ENCODE measurements around the gene LRP11. TPM values are rescaled to one million over a fixed set of nuclear protein-coding genes. Genes with fewer than 3 reads are reported as not detected.
A peak's percentile ranks its signal among the peaks of the same experiment; 100 is the strongest.
"Not testable (repeated sequence)": the region's sequence is repeated elsewhere in the genome, so short reads cannot be mapped to it uniquely, and the experiment has no call there.

Gene LRP11
- total RNA-seq, 1 donor from 2014 or later, result 51.7 TPM

- Mint-ChIP-seq H3K4me1 (ENCODE audit: unreplicated experiment) (peaks cover 74% of the 10 kb centered on the region), H3K4me3 (ENCODE audit: unreplicated experiment) (peak overlapping the region; percentile 77), H3K27ac (ENCODE audit: unreplicated experiment) (no peak overlapping the region), H3K27me3 (ENCODE audit: unreplicated experiment) (peaks cover 14% of the 10 kb centered on the region), H3K9me3 (ENCODE audit: unreplicated experiment) (no peaks in the 10 kb centered on the region), H3K36me3 (ENCODE audit: low read depth, unreplicated experiment) (peaks cover 6% of the 10 kb centered on the region)
- TF ChIP-seq CTCF (IDR thresholded peaks at IDR 0.05; ENCODE audit: unreplicated experiment), result peak; percentile 40
- DNase-seq (ENCODE audit: low spot score), result peak; percentile 25
Observed at GRCh38 chr6:149864578-149865535, 698 bp upstream of the LRP11 start.

- no peak for TF ChIP-seq CTCF (IDR thresholded peaks at IDR 0.05; ENCODE audit: unreplicated experiment)
- peak overlapping the region; percentile 98 for H3K4me3 Mint-ChIP-seq (ENCODE audit: unreplicated experiment)
- H3K27me3 Mint-ChIP-seq (ENCODE audit: unreplicated experiment), result peaks cover 11% of the 10 kb centered on the region
- H3K36me3 Mint-ChIP-seq (ENCODE audit: low read depth, unreplicated experiment), result peaks cover 6% of the 10 kb centered on the region
- peaks cover 57% of the 10 kb centered on the region for H3K4me1 Mint-ChIP-seq (ENCODE audit: unreplicated experiment)
- H3K27ac Mint-ChIP-seq (ENCODE audit: unreplicated experiment), result peak overlapping the region; percentile 67
- no peaks in the 10 kb centered on the region for H3K9me3 Mint-ChIP-seq (ENCODE audit: unreplicated experiment)
- peak; percentile 62 for DNase-seq (ENCODE audit: low spot score)
Observed at GRCh38 chr6:149862922-149863697, 1.0 kb downstream of the LRP11 start.

GRCh38 chr6:149862424-149862738 is 1.8 kb downstream of the LRP11 start:
- not testable (repeated sequence) for H3K27me3 Mint-ChIP-seq (ENCODE audit: unreplicated experiment); H3K9me3 Mint-ChIP-seq (ENCODE audit: unreplicated experiment); H3K27ac Mint-ChIP-seq (ENCODE audit: unreplicated experiment); DNase-seq (ENCODE audit: low spot score); H3K36me3 Mint-ChIP-seq (ENCODE audit: low read depth, unreplicated experiment)
- Mint-ChIP-seq H3K4me1 (ENCODE audit: unreplicated experiment) (peaks cover 52% of the 10 kb centered on the region), H3K4me3 (ENCODE audit: unreplicated experiment) (peak overlapping the region; percentile 98)

- DNase-seq (ENCODE audit: low spot score), result no peak
- Mint-ChIP-seq H3K27me3 (ENCODE audit: unreplicated experiment) (peaks cover 10% of the 10 kb centered on the region), H3K4me1 (ENCODE audit: unreplicated experiment) (peaks cover 48% of the 10 kb centered on the region), H3K4me3 (ENCODE audit: unreplicated experiment) (peak overlapping the region; percentile 98), H3K27ac (ENCODE audit: unreplicated experiment) (no peak overlapping the region), H3K9me3 (ENCODE audit: unreplicated experiment) (no peaks in the 10 kb centered on the region), H3K36me3 (ENCODE audit: low read depth, unreplicated experiment) (peaks cover 6% of the 10 kb centered on the region)
- TF ChIP-seq CTCF (IDR thresholded peaks at IDR 0.05; ENCODE audit: unreplicated experiment), result no peak
Observed at GRCh38 chr6:149861603-149862423, 2.3 kb downstream of the LRP11 start.

Measured in endothelial cell (in vitro differentiated cells).